Pancreas (tissue), 10 donors: Measurements from ENCODE around the gene CNOT1. TPM values are rescaled to one million over a fixed set of nuclear protein-coding genes. Genes with fewer than 3 reads are reported as not detected.

Source experiments
- ATAC-seq, 4 donors: fragments of 200-7000 bp; cut with Tn5 transposase; one replicate each; pipeline versions ENCODE4 v1.8.0 to v1.9.1; 2020; ENCODE audit warnings: mild to moderate bottlenecking in 4 of 4, moderate library complexity in 4 of 4
- DNase-seq, 6 donors: peaks; one replicate each; pipeline ENCODE4 v3.0.0-alpha.2; 2020
- FAIRE-seq: peaks from 2 replicates; lab custom pipeline; 2012; peaks lifted over from hg19 to GRCh38; lab: Jason Lieb, UNC
- H3K27ac ChIP-seq, 4 donors: fragments of 200-600 bp; sonication (generic); 1 replicate in 3 of 4; 2 replicates in 1 of 4; pipeline versions ENCODE4 v1.5.0 to v1.8.0; 2020
- H3K27me3 ChIP-seq, 4 donors: fragments of 200-600 bp; one replicate each; pipeline ENCODE4 v1.8.0; 2021
- H3K36me3 ChIP-seq, 3 donors: fragments of 200-600 bp; sonication (generic) in 1 of 3; one replicate each; pipeline versions ENCODE4 v1.5.0 to v1.8.0; 2020 to 2021
- H3K4me1 ChIP-seq, 3 donors: fragments of 200-600 bp; one replicate each; pipeline ENCODE4 v1.8.0; 2021
- H3K4me3 ChIP-seq, 4 donors: fragments of 200-600 bp; sonication (generic) in 2 of 4; one replicate each; pipeline versions ENCODE4 v1.5.0 to v1.8.0; 2020 to 2021
- H3K9me3 ChIP-seq, 4 donors: fragments of 200-600 bp; one replicate each; pipeline ENCODE4 v1.8.0; 2021
- WGBS, 2 donors: extraction: QIAGEN DNeasy Blood & Tissue Kit; methylation state at CpG; one replicate each; pipeline ENCODE4 v1.1.7; 2013; 5-methylcytosine and 5-hydroxymethylcytosine counted together
- intact Hi-C, 3 donors: fragments of 100-400 bp; cut with DNase I; formaldehyde crosslinking; loops; one replicate each; pipeline versions ENCODE4 v1.11.1 to v1.14.2; 2022
- polyA plus RNA-seq, 2 donors: library from polyadenylated mRNA; stranded (reverse); fragments of 200-250 nt; gene quantifications; one replicate each; pipeline ENCODE4 v1.2.3, GENCODE V29; 2013
- total RNA-seq, 6 donors: library from RNA; stranded (reverse); fragmentation: NEBNext Ultra II Directional in 4 of 6; extraction: Animal tissue kit (Norgen Biotek cat#: 25700) in 4 of 6; gene quantifications; one replicate each; pipeline versions ENCODE4 v1.2.1 to v1.2.4, GENCODE V29; 2021 to 2023
- TF ChIP-seq, protein P1 (sequence below), 4 donors: fragments of 200-600 bp; sonication (generic) in 3 of 4; IDR thresholded peaks; one replicate each; pipeline versions ENCODE4 v1.5.0 to v1.8.0; 2021; ENCODE audit warnings: antibody characterized with exemption in 4 of 4
- donor health status: healthy with polysubstance abuse.
- donor health status: DM: no; HTN: no; CAD: no; lungs with moderate emphysema.
- donor health status: DM: no; HTN: no; CAD: no.
- donor health status: control.
- donor health status: control.
- donor health status: Bipolar disorder and iron deficiency.
- donor health status: DM: yes; HTN: yes; CAD: no.
- donor health status: DM: no; HTN: no; CAD: no.
- donor health status: DM: no; HTN: no; CAD: no.
- donor health status: DM: yes; HTN: yes; CAD: no.

The CNOT1 gene
- total and polyA plus RNA-seq, 8 donors, result 24.3 to 84.4 (median 60.0) TPM

DNA sequence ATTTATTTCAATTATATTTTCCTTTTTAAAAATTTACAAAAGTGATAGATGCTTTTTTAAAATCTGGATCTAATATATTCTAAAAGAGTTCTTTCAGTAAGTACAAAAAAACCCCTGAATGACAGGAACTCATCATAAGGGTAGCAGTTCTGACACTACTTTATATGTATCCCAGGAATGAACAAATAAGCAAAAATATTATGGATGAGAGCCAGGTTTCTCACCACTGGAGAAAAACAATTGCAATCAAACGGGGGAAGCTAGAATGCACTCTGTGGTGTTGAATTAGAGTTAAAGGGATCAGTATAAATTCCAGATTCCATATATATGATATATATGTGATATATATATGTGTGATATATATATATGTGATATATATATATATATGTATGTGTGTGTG, 152.8 kb downstream of the CNOT1 start:
- WGBS, 2 donors, result 60 to 63% methylated on average over 1 of the region's 1 CpG
- Histone ChIP-seq H3K9me3 (no peaks in the 10 kb centered on the region), H3K27me3 (no peaks in the 10 kb centered on the region), H3K4me3 (no peak overlapping the region), H3K27ac (no peak overlapping the region), H3K4me1 (no peaks in the 10 kb centered on the region), H3K36me3 (no peaks in the 10 kb centered on the region)
- FAIRE-seq, result no peak
- TF ChIP-seq, protein P1, sequence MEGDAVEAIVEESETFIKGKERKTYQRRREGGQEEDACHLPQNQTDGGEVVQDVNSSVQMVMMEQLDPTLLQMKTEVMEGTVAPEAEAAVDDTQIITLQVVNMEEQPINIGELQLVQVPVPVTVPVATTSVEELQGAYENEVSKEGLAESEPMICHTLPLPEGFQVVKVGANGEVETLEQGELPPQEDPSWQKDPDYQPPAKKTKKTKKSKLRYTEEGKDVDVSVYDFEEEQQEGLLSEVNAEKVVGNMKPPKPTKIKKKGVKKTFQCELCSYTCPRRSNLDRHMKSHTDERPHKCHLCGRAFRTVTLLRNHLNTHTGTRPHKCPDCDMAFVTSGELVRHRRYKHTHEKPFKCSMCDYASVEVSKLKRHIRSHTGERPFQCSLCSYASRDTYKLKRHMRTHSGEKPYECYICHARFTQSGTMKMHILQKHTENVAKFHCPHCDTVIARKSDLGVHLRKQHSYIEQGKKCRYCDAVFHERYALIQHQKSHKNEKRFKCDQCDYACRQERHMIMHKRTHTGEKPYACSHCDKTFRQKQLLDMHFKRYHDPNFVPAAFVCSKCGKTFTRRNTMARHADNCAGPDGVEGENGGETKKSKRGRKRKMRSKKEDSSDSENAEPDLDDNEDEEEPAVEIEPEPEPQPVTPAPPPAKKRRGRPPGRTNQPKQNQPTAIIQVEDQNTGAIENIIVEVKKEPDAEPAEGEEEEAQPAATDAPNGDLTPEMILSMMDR (IDR thresholded peaks at IDR 0.05), result no peak
- intact Hi-C loops, result no loop called here
- DNase-seq, result no peak
- ATAC-seq, result no peak

DNA sequence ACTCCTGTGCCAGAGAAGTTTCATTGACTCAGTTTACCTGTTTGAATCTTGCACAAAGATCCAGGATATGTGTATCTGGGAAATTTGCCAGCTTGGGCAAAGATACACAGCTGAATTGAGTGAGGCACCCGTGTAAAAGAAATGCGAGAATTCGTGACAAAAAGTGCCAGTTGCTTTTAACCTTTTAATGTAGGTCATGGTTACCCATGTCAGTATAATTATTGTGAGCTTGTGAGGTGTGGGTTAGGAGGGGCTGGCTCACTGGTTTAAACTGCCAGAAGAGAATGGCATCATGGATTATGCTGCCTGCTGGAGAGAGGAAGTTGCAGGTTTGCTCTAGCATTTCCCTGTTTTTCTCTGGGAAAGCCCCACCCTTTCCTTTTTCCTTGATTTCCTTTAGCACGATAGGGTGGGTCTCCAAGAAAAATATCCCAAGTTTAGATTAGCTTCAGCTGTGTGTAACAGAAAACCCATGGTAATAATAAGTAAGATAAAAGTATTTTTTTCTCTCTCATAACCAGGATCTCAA, 154.5 kb downstream of the CNOT1 start:
- WGBS, 2 donors, result 37 to 44% methylated on average over 4 of the region's 4 CpGs

DNA sequence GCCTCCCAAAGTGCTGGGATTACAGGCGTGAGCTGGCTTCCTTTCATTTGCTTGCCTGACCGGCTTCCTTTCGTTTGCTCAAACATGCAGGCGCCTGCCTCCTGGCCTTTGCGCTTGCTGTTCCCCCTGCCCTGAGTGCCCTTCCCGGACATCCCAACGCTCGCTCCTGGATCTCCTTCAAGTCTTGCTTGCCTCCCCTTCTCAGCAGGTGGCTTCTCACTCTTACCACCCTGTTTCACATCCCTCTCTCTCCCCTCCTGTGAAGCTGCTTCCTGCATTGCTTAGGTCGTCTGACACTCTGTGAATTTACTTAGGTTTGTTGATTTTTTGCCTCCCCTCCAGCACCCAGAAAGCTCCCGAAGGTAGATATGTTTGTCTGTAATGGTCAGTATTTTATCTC, 155.3 kb downstream of the CNOT1 start:
- no peaks in the 10 kb centered on the region for H3K9me3 ChIP-seq
- H3K27ac ChIP-seq, result no peak overlapping the region
- H3K4me3 ChIP-seq, result no peak overlapping the region
- intact Hi-C loops, result no loop called here
- TF ChIP-seq, protein P1 (IDR thresholded peaks at IDR 0.05), result no peak
- ATAC-seq (no peak), DNase-seq (no peak), FAIRE-seq (no peak)
- no peaks in the 10 kb centered on the region for H3K36me3 ChIP-seq
- WGBS, 2 donors, result 58 to 67% methylated on average over 10 of the region's 10 CpGs
- no peaks in the 10 kb centered on the region for H3K4me1 ChIP-seq
- H3K27me3 ChIP-seq, result peaks cover 0 to 4% (median 1%) of the 10 kb centered on the region in 4 donors

More for the DNA sequence above, 154.5 kb downstream of the CNOT1 start:
- H3K4me3 ChIP-seq, result no peak overlapping the region
- H3K27ac ChIP-seq, result no peak overlapping the region
- no peaks in the 10 kb centered on the region for H3K9me3 ChIP-seq
- ATAC-seq (no peak), DNase-seq (no peak), FAIRE-seq (no peak)
- intact Hi-C loops, result no loop called here
- TF ChIP-seq, protein P1 (IDR thresholded peaks at IDR 0.05), result no peak
- no peaks in the 10 kb centered on the region for H3K27me3 ChIP-seq
- no peaks in the 10 kb centered on the region for H3K36me3 ChIP-seq
- no peaks in the 10 kb centered on the region for H3K4me1 ChIP-seq

- Histone ChIP-seq H3K4me1 (no peaks in the 10 kb centered on the region), H3K9me3 (no peaks in the 10 kb centered on the region), H3K4me3 (no peak overlapping the region), H3K36me3 (no peaks in the 10 kb centered on the region), H3K27me3 (peaks cover 0 to 10% (median 1%) of the 10 kb centered on the region in 4 donors), H3K27ac (no peak overlapping the region)
- DNase-seq (no peak), FAIRE-seq (no peak), ATAC-seq (no peak)
- intact Hi-C loops, result no loop called here
- TF ChIP-seq, protein P1 (IDR thresholded peaks at IDR 0.05), result no peak
- WGBS, 2 donors, result 72 to 85% methylated on average over 3 of the region's 3 CpGs
Measured at GRCh38 chr16:58472827-58473226, 156.8 kb downstream of the CNOT1 start.

DNA sequence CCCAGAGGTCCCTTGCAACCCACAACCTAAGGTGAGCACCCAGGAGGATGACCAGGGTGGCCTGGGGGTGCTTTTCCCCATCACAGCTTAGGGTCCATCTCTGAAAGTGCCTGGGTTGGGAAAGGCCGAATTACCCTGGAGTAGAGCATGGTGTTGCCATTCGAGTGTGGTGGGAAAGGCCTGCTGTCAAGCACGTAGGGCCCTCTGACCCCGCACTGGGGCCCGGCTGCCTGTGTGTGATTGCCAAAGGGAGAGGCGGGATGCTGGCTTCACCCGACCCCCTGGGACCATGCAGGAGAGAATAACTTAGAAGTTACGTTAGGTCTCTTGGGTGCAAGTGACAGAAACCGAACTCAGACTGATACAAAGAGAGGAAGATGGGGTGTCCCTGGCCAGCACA, 157.4 kb downstream of the CNOT1 start:
- 78 to 79% methylated on average over 9 of the region's 9 CpGs for WGBS, 2 donors
- DNase-seq, result no peak
- no peak overlapping the region for H3K4me3 ChIP-seq
- H3K27me3 ChIP-seq, result peaks cover 0 to 15% (median 1%) of the 10 kb centered on the region in 4 donors
- no peak for ATAC-seq
- FAIRE-seq, result no peak
- TF ChIP-seq, protein P1 (IDR thresholded peaks at IDR 0.05), result no peak
- intact Hi-C loops, result no loop called here
- H3K4me1 ChIP-seq, result no peaks in the 10 kb centered on the region
- no peaks in the 10 kb centered on the region for H3K9me3 ChIP-seq
- no peaks in the 10 kb centered on the region for H3K36me3 ChIP-seq
- H3K27ac ChIP-seq, result no peak overlapping the region
